Measurements from ENCODE around the gene C11orf86.

Gene C11orf86

GRCh38 chr11:67024966-67025365, 49.9 kb downstream of the C11orf86 start:
- DNase-seq (ENCODE audit: low spot score) = no peak

GRCh38 chr11:67025750-67026149, 50.6 kb downstream of the C11orf86 start:
- no peak for DNase-seq (ENCODE audit: low spot score)

Measured in AG08396 (cell line).